ENCODE data around the gene POC1B.

The POC1B gene

GRCh38 chr12:89429528-89429927, 96.3 kb downstream of the POC1B start:
- in situ Hi-C loops (cut with MboI; ENCODE audit: low sequenced_read_pairs): no loop called here

GRCh38 chr12:89427508-89428156, 98.2 kb downstream of the POC1B start:
- in situ Hi-C loops (cut with MboI; ENCODE audit: low sequenced_read_pairs): no loop called here

DNA sequence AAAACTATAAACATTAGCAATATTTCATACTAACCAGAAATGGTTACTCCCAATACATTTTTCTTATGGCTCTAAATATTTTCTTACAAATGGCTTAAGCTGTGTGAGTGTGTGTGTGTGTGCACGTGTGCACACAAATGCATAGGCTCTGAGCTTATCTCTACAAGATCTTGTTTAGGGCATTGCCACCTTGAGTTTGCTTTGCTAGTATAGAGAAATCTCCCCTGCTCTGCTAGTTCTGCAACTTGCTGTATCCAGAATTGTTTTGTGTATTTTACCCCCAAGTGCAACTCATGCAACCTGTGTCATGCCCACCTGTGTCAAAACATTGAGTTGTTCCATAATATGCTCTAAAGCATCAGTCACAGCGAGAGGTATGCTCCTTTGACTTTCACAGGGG, 101.0 kb downstream of the POC1B start:
- in situ Hi-C loops (cut with MboI; ENCODE audit: low sequenced_read_pairs): no loop called here

DNA sequence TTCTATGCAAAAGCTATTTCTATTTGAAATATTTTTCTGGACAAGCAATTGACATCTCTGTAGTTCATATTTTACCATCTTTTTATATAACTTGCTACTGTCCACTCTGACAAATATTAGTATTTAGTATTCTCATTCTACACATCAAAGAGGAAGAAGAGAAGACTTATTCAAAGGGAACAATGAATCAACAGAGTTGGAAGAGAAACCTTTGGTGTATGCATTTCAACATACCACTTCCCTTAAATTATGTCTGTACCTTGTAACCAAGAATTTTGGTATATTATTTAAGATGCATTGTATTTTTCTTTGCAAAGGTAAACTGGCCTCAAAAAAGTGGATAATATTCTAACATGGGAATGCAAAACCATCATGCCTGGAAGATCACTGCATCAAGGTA, 101.5 kb downstream of the POC1B start:
- in situ Hi-C loops (cut with MboI; ENCODE audit: low sequenced_read_pairs): no loop called here

GRCh38 chr12:89421092-89421835, 104.6 kb downstream of the POC1B start:
- in situ Hi-C loops (cut with MboI; ENCODE audit: low sequenced_read_pairs): no loop called here

DNA sequence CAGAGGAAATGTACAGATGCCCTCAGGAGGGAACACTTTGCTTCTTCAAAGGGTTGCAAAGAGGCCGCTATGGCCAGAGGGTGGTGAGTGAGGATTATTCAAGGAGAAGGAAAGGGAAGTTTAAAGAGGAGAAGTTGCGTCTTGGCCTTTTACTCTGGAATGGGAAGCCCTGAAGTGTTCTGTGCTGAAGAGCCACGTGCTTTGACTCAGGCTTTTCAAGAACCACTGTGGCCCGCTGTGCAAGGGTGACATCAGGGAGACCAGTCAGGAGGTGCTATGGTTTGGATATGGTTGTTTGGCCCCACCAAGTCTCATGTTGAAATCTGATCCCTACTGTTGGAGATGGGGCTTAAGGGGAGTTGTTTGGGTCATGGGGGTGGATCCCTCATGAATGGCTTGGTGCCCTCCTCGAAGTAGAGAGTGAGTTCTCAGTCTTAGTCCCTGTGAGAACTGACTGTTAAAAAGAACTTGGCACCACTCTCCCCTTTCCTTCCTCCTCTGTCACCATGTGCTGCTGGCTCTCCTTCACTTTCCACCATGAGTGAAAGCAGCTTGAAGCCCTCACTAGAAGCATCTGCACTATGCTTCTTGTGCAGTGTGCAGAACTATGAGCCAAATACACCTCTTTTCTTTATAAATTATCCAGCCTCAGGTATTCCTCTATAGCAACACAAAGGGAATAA, 107.5 kb downstream of the POC1B start:
- in situ Hi-C loops (cut with MboI; ENCODE audit: low sequenced_read_pairs): no loop called here

- in situ Hi-C loops (cut with MboI; ENCODE audit: low sequenced_read_pairs): no loop called here
Measured at GRCh38 chr12:89417246-89417977, 108.4 kb downstream of the POC1B start.

DNA sequence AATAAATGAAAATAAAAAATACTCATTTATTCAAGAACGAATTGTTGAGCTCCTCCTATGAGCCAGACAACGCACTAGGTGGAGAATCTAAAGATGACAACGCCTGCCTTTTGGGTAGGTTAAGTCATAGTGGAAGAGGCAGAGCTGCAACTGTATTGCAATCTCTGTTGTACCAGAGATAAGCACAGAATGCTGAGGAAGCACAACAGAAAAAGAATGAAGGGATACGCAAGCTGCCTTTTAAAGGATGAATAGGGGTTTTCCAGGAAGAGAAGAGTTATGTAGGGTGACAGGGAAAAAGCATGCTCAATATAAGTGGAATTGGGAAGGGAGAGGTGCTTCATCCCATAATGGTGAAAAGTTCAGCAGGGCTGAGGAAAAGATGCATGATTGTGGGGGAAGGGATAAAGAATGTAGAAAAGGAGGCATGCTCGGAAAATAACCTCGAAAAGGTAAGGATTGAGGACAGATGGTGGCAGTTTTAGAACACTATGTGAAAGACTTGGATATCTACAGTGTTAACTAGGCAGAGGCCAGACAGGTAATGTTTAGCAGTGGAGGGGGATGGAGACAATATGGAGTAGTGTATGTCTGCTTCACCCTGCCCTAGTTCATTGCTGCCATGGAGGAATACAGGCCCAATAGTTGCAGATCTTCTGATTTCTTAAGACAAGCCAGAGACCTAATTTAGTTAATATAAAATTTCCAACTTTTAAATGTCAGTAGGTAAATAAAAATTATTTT, 109.6 kb downstream of the POC1B start:
- in situ Hi-C loops (cut with MboI; ENCODE audit: low sequenced_read_pairs): no loop called here

GRCh38 chr12:89414851-89415250, 111.0 kb downstream of the POC1B start:
- in situ Hi-C loops (cut with MboI; ENCODE audit: low sequenced_read_pairs): no loop called here

GRCh38 chr12:89414322-89414721, 111.5 kb downstream of the POC1B start:
- in situ Hi-C loops (cut with MboI; ENCODE audit: low sequenced_read_pairs): no loop called here

GRCh38 chr12:89413234-89413633, 112.6 kb downstream of the POC1B start:
- in situ Hi-C loops (cut with MboI; ENCODE audit: low sequenced_read_pairs): no loop called here

GRCh38 chr12:89412665-89413064, 113.2 kb downstream of the POC1B start:
- in situ Hi-C loops (cut with MboI; ENCODE audit: low sequenced_read_pairs): no loop called here

GRCh38 chr12:89411846-89412245, 114.0 kb downstream of the POC1B start:
- in situ Hi-C loops (cut with MboI; ENCODE audit: low sequenced_read_pairs): no loop called here

- in situ Hi-C loops (cut with MboI; ENCODE audit: low sequenced_read_pairs): no loop called here
Measured at GRCh38 chr12:89411234-89411633, 114.6 kb downstream of the POC1B start.

DNA sequence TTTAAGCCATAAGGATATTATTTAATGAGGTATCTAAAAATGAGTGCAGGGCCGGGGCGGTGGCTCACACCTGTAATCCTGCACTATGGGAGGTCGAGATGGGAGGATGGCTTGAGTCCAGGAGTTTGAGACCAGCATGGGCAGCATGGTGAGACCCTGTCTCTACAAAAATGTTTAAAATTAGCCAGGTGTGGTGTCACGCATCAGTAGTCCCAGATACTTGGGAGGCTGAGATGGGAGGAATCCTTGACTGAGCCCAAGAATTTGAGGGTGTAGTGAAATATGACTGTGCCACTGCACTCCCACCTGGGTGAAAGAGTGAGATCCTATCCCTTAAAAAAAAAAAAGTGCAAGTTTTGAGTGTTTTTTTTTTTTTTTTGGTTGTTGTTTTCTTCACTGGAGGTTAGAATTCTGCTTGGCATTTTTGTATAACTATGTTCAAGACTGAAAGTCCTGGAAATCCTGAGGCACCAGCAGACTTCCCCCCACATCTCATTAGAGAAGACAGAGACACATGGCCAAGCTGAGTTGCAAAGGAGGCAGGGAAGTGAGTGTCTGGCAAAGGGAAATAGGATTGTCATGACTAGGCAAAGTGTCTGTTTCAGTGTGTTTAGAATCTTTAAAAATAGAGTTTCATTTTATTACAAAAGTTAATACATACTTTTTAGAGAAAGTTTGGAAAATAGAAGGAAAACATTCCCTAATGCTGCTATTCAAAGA, 120.1 kb downstream of the POC1B start:
- in situ Hi-C loops (cut with MboI; ENCODE audit: low sequenced_read_pairs): no loop called here

GRCh38 chr12:89401433-89402058, 124.3 kb downstream of the POC1B start:
- in situ Hi-C loops (cut with MboI; ENCODE audit: low sequenced_read_pairs): no loop called here

GRCh38 chr12:89400415-89400814, 125.4 kb downstream of the POC1B start:
- in situ Hi-C loops (cut with MboI; ENCODE audit: low sequenced_read_pairs): no loop called here

- in situ Hi-C loops (cut with MboI; ENCODE audit: low sequenced_read_pairs): no loop called here
Measured at GRCh38 chr12:89395712-89396111, 130.1 kb downstream of the POC1B start.

DNA sequence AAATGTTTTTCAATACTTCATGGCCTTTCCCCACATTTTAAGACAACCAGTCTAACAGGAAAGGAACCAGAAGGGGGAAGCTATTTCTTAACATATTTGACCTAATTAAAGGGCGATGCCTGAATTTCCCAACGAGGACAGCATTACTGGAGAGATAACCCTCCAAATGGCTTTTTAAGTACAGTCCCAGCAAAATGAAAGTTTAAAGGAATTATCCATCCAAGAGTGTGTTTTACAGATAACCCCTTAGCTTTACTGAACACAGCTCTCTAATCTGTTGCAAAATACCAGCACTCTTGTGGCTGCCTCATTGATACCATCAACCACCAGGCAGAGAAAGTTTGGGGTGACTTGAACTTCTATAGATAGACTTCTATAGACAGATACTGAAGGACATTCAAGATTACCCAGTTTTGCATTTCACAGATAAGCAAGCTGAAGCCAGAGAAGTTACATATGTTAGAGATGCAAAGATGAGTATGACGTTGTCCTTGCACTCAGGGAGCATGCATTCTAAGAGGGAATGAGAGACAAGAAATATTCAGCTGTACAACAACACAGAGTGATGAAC, 132.2 kb downstream of the POC1B start:
- in situ Hi-C loops (cut with MboI; ENCODE audit: low sequenced_read_pairs): no loop called here
